GM12878 (cell line): ENCODE results near the gene FAF1. TPM values are rescaled to one million over a fixed set of nuclear protein-coding genes. Genes with fewer than 3 reads are reported as not detected.

Experiments used
- GATAD2B ChIP-seq: fragments of 450-650 bp; conservative IDR thresholded peaks from 2 replicates; pipeline ENCODE4 v1.6.1; 2017; ENCODE audit warnings: low read depth, mild to moderate bottlenecking, moderate library complexity
- MYC ChIP-seq: IDR thresholded peaks from 2 replicates; pipeline ENCODE4 v1.6.1; 2011; ENCODE audit warnings: mild to moderate bottlenecking, low read length, moderate library complexity, inconsistent platforms; ENCODE audit not compliant: insufficient read depth, insufficient replicate concordance, insufficient read length, severe bottlenecking
- polyA plus RNA-seq, 11 experiments: library from polyadenylated mRNA; depleted of rRNA in 4 of 11; unstranded in 6 of 11; stranded (reverse) in 5 of 11; fragments of >200 nt; fragmentation: Nextera tagmentation in 4 of 11; fragmentation: Illumina TruSeq in 1 of 11; extraction: Ambion mirVana in 4 of 11; extraction: Trizol in 1 of 11; gene quantifications; 1 replicate in 1 of 11; 2 replicates in 10 of 11; pipeline versions ENCODE4 v1.2.1 to v1.2.3, GENCODE V29; 2011 to 2016; ENCODE audit warnings: inconsistent platforms in 2 of 11, missing spikeins in 2 of 11, low read depth in 1 of 11
- total RNA-seq, 4 experiments: library from RNA; depleted of rRNA in 3 of 4; stranded (reverse); fragments of >200 nt in 3 of 4; fragmentation: Illumina TruSeq in 1 of 4; extraction: Trizol in 1 of 4; gene quantifications; 2 replicates each; pipeline versions ENCODE4 v1.2.1 to v1.2.3, GENCODE V29; 2013 to 2021
- TF ChIP-seq, protein P1 (sequence below): IDR thresholded peaks from 2 replicates; pipeline ENCODE4 v1.6.1; 2012; ENCODE audit warnings: improper control_type of control experiment, low read depth, low read length; ENCODE audit not compliant: insufficient replicate concordance
- TF ChIP-seq, protein P2 (sequence below): fragments of 450-650 bp; IDR thresholded peaks from 2 replicates; pipeline ENCODE4 v1.6.1; 2017; ENCODE audit warnings: mild to moderate bottlenecking, moderate library complexity

FAF1 gene
- total and polyA plus RNA-seq, 10 of the 15 experiments (the other 5 are each of a cell fraction or from before 2014, with no cell fraction given) = 8.6 to 54.5 (median 23.7) TPM

DNA sequence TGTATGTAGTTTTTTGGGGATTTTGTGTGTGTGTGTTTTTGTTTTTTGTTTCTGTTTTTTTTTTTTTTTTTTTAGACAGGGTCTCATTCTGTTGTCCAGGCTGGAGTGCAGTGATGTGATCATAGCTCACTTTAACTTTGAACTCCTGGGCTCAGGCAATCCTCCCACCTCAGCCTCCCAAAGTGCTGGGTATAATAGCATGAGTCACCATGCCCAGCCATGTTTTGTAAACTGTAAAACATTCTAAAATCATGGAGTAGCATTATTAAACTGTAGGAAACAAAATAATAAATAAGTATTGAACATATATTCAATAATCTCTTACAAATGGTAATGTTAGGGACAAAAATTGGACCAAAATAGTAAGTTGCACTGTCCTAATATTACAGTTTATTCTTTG is 124.0 kb downstream of the FAF1 start (continued):
- TF ChIP-seq, protein P1, sequence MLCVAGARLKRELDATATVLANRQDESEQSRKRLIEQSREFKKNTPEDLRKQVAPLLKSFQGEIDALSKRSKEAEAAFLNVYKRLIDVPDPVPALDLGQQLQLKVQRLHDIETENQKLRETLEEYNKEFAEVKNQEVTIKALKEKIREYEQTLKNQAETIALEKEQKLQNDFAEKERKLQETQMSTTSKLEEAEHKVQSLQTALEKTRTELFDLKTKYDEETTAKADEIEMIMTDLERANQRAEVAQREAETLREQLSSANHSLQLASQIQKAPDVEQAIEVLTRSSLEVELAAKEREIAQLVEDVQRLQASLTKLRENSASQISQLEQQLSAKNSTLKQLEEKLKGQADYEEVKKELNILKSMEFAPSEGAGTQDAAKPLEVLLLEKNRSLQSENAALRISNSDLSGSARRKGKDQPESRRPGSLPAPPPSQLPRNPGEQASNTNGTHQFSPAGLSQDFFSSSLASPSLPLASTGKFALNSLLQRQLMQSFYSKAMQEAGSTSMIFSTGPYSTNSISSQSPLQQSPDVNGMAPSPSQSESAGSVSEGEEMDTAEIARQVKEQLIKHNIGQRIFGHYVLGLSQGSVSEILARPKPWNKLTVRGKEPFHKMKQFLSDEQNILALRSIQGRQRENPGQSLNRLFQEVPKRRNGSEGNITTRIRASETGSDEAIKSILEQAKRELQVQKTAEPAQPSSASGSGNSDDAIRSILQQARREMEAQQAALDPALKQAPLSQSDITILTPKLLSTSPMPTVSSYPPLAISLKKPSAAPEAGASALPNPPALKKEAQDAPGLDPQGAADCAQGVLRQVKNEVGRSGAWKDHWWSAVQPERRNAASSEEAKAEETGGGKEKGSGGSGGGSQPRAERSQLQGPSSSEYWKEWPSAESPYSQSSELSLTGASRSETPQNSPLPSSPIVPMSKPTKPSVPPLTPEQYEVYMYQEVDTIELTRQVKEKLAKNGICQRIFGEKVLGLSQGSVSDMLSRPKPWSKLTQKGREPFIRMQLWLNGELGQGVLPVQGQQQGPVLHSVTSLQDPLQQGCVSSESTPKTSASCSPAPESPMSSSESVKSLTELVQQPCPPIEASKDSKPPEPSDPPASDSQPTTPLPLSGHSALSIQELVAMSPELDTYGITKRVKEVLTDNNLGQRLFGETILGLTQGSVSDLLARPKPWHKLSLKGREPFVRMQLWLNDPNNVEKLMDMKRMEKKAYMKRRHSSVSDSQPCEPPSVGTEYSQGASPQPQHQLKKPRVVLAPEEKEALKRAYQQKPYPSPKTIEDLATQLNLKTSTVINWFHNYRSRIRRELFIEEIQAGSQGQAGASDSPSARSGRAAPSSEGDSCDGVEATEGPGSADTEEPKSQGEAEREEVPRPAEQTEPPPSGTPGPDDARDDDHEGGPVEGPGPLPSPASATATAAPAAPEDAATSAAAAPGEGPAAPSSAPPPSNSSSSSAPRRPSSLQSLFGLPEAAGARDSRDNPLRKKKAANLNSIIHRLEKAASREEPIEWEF = no peak
- TF ChIP-seq, protein P2, sequence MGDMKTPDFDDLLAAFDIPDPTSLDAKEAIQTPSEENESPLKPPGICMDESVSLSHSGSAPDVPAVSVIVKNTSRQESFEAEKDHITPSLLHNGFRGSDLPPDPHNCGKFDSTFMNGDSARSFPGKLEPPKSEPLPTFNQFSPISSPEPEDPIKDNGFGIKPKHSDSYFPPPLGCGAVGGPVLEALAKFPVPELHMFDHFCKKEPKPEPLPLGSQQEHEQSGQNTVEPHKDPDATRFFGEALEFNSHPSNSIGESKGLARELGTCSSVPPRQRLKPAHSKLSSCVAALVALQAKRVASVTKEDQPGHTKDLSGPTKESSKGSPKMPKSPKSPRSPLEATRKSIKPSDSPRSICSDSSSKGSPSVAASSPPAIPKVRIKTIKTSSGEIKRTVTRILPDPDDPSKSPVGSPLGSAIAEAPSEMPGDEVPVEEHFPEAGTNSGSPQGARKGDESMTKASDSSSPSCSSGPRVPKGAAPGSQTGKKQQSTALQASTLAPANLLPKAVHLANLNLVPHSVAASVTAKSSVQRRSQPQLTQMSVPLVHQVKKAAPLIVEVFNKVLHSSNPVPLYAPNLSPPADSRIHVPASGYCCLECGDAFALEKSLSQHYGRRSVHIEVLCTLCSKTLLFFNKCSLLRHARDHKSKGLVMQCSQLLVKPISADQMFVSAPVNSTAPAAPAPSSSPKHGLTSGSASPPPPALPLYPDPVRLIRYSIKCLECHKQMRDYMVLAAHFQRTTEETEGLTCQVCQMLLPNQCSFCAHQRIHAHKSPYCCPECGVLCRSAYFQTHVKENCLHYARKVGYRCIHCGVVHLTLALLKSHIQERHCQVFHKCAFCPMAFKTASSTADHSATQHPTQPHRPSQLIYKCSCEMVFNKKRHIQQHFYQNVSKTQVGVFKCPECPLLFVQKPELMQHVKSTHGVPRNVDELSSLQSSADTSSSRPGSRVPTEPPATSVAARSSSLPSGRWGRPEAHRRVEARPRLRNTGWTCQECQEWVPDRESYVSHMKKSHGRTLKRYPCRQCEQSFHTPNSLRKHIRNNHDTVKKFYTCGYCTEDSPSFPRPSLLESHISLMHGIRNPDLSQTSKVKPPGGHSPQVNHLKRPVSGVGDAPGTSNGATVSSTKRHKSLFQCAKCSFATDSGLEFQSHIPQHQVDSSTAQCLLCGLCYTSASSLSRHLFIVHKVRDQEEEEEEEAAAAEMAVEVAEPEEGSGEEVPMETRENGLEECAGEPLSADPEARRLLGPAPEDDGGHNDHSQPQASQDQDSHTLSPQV = no peak
- TF ChIP-seq MYC (no peak), GATAD2B (no peak)
